Measurements from ENCODE around the gene HOXC5. TPM values are rescaled to one million over a fixed set of nuclear protein-coding genes. Genes with fewer than 3 reads are reported as not detected.

HOXC5 gene
- total RNA-seq, 1 experiment from 2014 or later, result not detected

DNA sequence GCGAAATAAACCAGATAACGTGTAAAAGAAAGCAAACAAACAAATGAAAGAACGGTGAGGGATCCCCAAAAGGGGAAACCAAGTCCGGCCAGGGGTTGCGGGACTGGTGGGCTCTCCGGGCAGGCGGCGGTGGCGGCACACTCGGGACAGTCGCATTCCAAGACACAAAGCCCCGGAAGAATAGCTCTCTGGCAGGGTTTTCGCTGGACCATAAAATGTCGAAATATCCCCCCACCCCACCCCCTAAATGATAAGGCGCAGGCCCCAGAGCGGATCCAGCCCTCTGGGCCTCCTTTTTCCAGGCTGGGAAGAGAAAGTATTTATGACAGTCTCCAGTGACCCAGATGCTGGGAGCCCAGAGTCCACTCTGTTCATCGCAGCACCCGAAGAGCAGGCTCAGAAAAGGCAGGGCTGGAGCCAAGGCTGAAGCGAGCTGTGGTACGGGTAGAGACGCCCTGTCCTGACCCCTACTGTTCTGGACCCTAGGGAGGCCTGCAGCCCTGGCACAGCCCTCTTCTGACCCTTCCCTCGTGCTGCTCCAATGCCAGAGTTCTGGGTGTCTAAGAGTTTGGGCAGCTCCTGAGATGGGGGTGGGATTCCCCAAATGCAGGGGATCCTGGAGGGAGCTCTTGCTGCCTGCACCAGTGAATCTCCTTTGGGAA lies 26.2 kb upstream of the HOXC5 start:
- no peak for DNase-seq
- Histone ChIP-seq H3K4ac (ENCODE audit: low read depth, low read length) (no peak overlapping the region), H3K4me2 (ENCODE audit: insufficient read depth, insufficient read length, low read length) (no peak overlapping the region), H4K8ac (replicated peaks; ENCODE audit: insufficient read length, low read depth, low read length) (no peak overlapping the region), H3K56ac (ENCODE audit: insufficient read length, low read depth, low read length) (no peak overlapping the region), H3K4me1 (ENCODE audit: insufficient read depth, low read length) (no peaks in the 10 kb centered on the region), H2BK5ac (ENCODE audit: insufficient read length, low read length) (no peak overlapping the region), H3K9ac (ENCODE audit: extremely low read depth, insufficient read length, low read length) (no peak overlapping the region), H3K23me2 (ENCODE audit: insufficient read length, low read depth, low read length, poor library complexity, severe bottlenecking) (no peaks in the 10 kb centered on the region), H3K23ac (ENCODE audit: insufficient read length, low read depth, low read length) (no peak overlapping the region), H2BK20ac (ENCODE audit: low read depth, low read length, poor library complexity, severe bottlenecking) (no peak overlapping the region), H3K9me3 (ENCODE audit: control insufficient read depth, low read depth, low read length) (no peaks in the 10 kb centered on the region), H4K91ac (ENCODE audit: insufficient read length, low read depth, low read length) (no peak overlapping the region), H4K20me1 (ENCODE audit: control insufficient read depth, insufficient read depth, insufficient read length) (no peaks in the 10 kb centered on the region), H3K14ac (ENCODE audit: insufficient read depth, low read length) (no peak overlapping the region), H3K27ac (ENCODE audit: insufficient read length, low read depth, low read length) (no peak overlapping the region), H4K5ac (ENCODE audit: insufficient read length, low read depth, low read length) (no peak overlapping the region), H3K18ac (ENCODE audit: insufficient read length, low read depth, low read length) (no peak overlapping the region), H2BK12ac (ENCODE audit: insufficient read length, low read depth, low read length) (no peak overlapping the region), H2AK5ac (ENCODE audit: insufficient read length, low read length) (no peak overlapping the region), H2AFZ (ENCODE audit: low read length) (no peak overlapping the region), H3K79me2 (ENCODE audit: insufficient read depth, low read length) (no peaks in the 10 kb centered on the region), H3T11ph (ENCODE audit: low read length) (no peak overlapping the region), H2BK15ac (ENCODE audit: low read depth, low read length) (no peak overlapping the region), H3K27me3 (ENCODE audit: insufficient read depth, low read length) (peaks cover 96% of the 10 kb centered on the region), H3K79me1 (ENCODE audit: insufficient read depth, low read depth, low read length, poor library complexity, severe bottlenecking) (no peaks in the 10 kb centered on the region), H2BK120ac (ENCODE audit: low read depth, low read length, poor library complexity, severe bottlenecking) (no peak overlapping the region)
- Mint-ChIP-seq H3K4me3 (no peak overlapping the region), H3K4me1 (peaks cover 7 to 32% of the 10 kb centered on the region in 2 experiments), H3K27ac (no peak overlapping the region; a peak in 1 of 7 replicates), H3K27me3 (ENCODE audit: low read depth) (peaks cover 100% of the 10 kb centered on the region), H3K36me3 (ENCODE audit: insufficient read depth in 1 of 3, low read depth in 3 of 3) (no peaks in the 10 kb centered on the region), H3K9me3 (peaks cover 4 to 8% of the 10 kb centered on the region in 2 experiments; a peak in 3 of 5 replicates)
- whole genome bisulfite sequencing (ENCODE audit: extremely low coverage, insufficient read length, low lambda C conversion rate), result no CpG with 5 or more reads among the region's 22 CpGs
- TF ChIP-seq, protein P1, sequence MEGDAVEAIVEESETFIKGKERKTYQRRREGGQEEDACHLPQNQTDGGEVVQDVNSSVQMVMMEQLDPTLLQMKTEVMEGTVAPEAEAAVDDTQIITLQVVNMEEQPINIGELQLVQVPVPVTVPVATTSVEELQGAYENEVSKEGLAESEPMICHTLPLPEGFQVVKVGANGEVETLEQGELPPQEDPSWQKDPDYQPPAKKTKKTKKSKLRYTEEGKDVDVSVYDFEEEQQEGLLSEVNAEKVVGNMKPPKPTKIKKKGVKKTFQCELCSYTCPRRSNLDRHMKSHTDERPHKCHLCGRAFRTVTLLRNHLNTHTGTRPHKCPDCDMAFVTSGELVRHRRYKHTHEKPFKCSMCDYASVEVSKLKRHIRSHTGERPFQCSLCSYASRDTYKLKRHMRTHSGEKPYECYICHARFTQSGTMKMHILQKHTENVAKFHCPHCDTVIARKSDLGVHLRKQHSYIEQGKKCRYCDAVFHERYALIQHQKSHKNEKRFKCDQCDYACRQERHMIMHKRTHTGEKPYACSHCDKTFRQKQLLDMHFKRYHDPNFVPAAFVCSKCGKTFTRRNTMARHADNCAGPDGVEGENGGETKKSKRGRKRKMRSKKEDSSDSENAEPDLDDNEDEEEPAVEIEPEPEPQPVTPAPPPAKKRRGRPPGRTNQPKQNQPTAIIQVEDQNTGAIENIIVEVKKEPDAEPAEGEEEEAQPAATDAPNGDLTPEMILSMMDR (conservative IDR thresholded peaks at IDR 0.05), result no peak
